HG03025 (cell line): ENCODE results near the gene IL4.
A peak's percentile ranks its signal among the peaks of the same experiment; 100 is the strongest.
"Not testable (repeated sequence)": the region's sequence is repeated elsewhere in the genome, so short reads cannot be mapped to it uniquely, and the experiment has no call there.

Experiments
- ATAC-seq: cut with Tn5 transposase; IDR thresholded peaks from one replicate; pipeline ENCODE4 v1.9.1; 2021; ENCODE audit warnings: mild to moderate bottlenecking, moderate library complexity; ENCODE audit not compliant: unreplicated experiment, low FRiP score

The IL4 gene

GRCh38 chr5:132673939-132674630 is at the start of gene IL4:
Gene IL4 (plus strand): TSS chr5:132673989. CDS start chr5:132674051, 62 bp downstream.
- ATAC-seq = no peak

- no peak for ATAC-seq
These were observed 46.3 kb upstream of the IL4 start for GRCh38 chr5:132627470-132627869.

GRCh38 chr5:132628814-132629213 is 45.0 kb upstream of the IL4 start:
- ATAC-seq = no peak

GRCh38 chr5:132629230-132629944 is 44.4 kb upstream of the IL4 start:
- no peak for ATAC-seq

- not testable (repeated sequence) for ATAC-seq
These were observed 40.2 kb upstream of the IL4 start for GRCh38 chr5:132633587-132633986.

GRCh38 chr5:132635873-132636272 is 37.9 kb upstream of the IL4 start:
- no peak for ATAC-seq

GRCh38 chr5:132637241-132637640 is 36.5 kb upstream of the IL4 start:
- ATAC-seq = no peak

GRCh38 chr5:132639706-132640130 is 34.1 kb upstream of the IL4 start:
- peak; percentile 63 for ATAC-seq

GRCh38 chr5:132640613-132641012 is 33.2 kb upstream of the IL4 start:
- ATAC-seq = no peak

GRCh38 chr5:132641241-132641723 is 32.5 kb upstream of the IL4 start:
- ATAC-seq = no peak

GRCh38 chr5:132641841-132642240 is 31.9 kb upstream of the IL4 start:
- ATAC-seq = no peak

GRCh38 chr5:132644177-132644576 is 29.6 kb upstream of the IL4 start:
- ATAC-seq = no peak

- no peak for ATAC-seq
These were observed 27.1 kb upstream of the IL4 start for GRCh38 chr5:132646583-132647266.

- ATAC-seq = no peak
These were observed 26.3 kb upstream of the IL4 start for GRCh38 chr5:132647473-132647872.

GRCh38 chr5:132648355-132648754 is 25.4 kb upstream of the IL4 start:
- no peak for ATAC-seq

GRCh38 chr5:132651838-132652469 is 21.8 kb upstream of the IL4 start:
- ATAC-seq = no peak

GRCh38 chr5:132653716-132654115 is 20.1 kb upstream of the IL4 start:
- ATAC-seq = no peak

GRCh38 chr5:132655821-132656773 is 17.7 kb upstream of the IL4 start:
- ATAC-seq = no peak

GRCh38 chr5:132656774-132657355 is 16.9 kb upstream of the IL4 start:
- ATAC-seq = no peak
